SK-N-SH (cell line): ENCODE measurements around the gene TDRD10. TPM values are rescaled to one million over a fixed set of nuclear protein-coding genes. Genes with fewer than 3 reads are reported as not detected.

Source experiments
- CTCF ChIA-PET: fragments of 300-600, 350-600 bp; formaldehyde crosslinking; extraction: SDS; loops from one replicate; lab custom pipeline; 2021; lab: Yijun Ruan, JAX
- POLR2A ChIA-PET: fragments of 350-600 bp; sonication (Branson Sonifier 250); formaldehyde crosslinking; extraction: SDS; loops from one replicate; lab custom pipeline; 2020; ENCODE audit warnings: antibody characterized with exemption, inconsistent platforms; lab: Yijun Ruan, JAX
- DNase-seq: peaks from one replicate; pipeline ENCODE4 v3.0.0; 2012
- H2AFZ ChIP-seq: fragments of 200-600 bp; sonication (generic); 2 replicates; pipeline ENCODE4 v1.8.1; 2016; ENCODE audit warnings: antibody characterized with exemption, mild to moderate bottlenecking, low read depth
- H3F3A ChIP-seq: fragments of 200-600 bp; sonication (generic); replicated peaks from 2 replicates; pipeline ENCODE3; 2016; ENCODE audit warnings: antibody characterized with exemption, mild to moderate bottlenecking; ENCODE audit not compliant: insufficient read depth
- H3K27ac ChIP-seq, 2 experiments: fragments of 200-500 bp in 1 of 2; fragments of 200-600 bp in 1 of 2; sonication (Bioruptor generic) in 1 of 2; sonication (generic), shearing (Covaris generic) in 1 of 2; 2 replicates each; pipeline versions ENCODE4 v1.5.1 to v1.6.1; 2014 to 2016; ENCODE audit warnings: low read depth in 2 of 2, inconsistent platforms in 1 of 2, low read length in 1 of 2, mild to moderate bottlenecking in 1 of 2, mixed read lengths in 1 of 2
- H3K27me3 ChIP-seq: fragments of 200-600 bp; sonication (generic), shearing (Covaris generic); 2 replicates; pipeline ENCODE4 v1.6.1; 2016; ENCODE audit warnings: mixed run types; ENCODE audit not compliant: insufficient read depth
- H3K36me3 ChIP-seq, 2 experiments: fragments of 200-500 bp in 1 of 2; fragments of 200-600 bp in 1 of 2; sonication (Bioruptor generic) in 1 of 2; sonication (generic) in 1 of 2; replicated peaks in 1 of 2; 2 replicates each; pipeline versions ENCODE3 to v1.5.1; 2014 to 2016; ENCODE audit warnings: low read length in 1 of 2, mild to moderate bottlenecking in 1 of 2; ENCODE audit not compliant: insufficient read depth in 2 of 2, control insufficient read depth in 1 of 2
- H3K4me1 ChIP-seq, 2 experiments: fragments of 200-500 bp in 1 of 2; fragments of 200-600 bp in 1 of 2; sonication (Bioruptor generic) in 1 of 2; sonication (generic), shearing (Covaris generic) in 1 of 2; 2 replicates each; pipeline versions ENCODE4 v1.5.1 to v1.6.1; 2014 to 2016; ENCODE audit warnings: low read depth in 1 of 2, low read length in 1 of 2, mixed run types in 1 of 2; ENCODE audit not compliant: insufficient read depth in 2 of 2, control insufficient read depth in 1 of 2
- H3K4me2 ChIP-seq: fragments of 200-600 bp; sonication (generic), shearing (Covaris generic); 2 replicates; pipeline ENCODE4 v1.6.1; 2017; ENCODE audit warnings: mixed run types
- H3K4me3 ChIP-seq, 2 experiments: fragments of 200-500 bp in 1 of 2; fragments of 200-600 bp in 1 of 2; sonication (Bioruptor generic) in 1 of 2; sonication (generic), shearing (Covaris generic) in 1 of 2; 2 replicates each; pipeline versions ENCODE4 v1.5.1 to v1.8.1; 2014 to 2016; ENCODE audit warnings: low read depth in 2 of 2, inconsistent platforms in 1 of 2, low read length in 1 of 2, mild to moderate bottlenecking in 1 of 2, mixed read lengths in 1 of 2, moderate library complexity in 1 of 2
- H3K79me2 ChIP-seq: fragments of 200-600 bp; sonication (generic); 2 replicates; pipeline ENCODE4 v1.8.1; 2017; ENCODE audit warnings: mild to moderate bottlenecking; ENCODE audit not compliant: insufficient read depth
- H3K9ac ChIP-seq: fragments of 200-600 bp; sonication (generic); 2 replicates; pipeline ENCODE4 v1.6.1; 2017; ENCODE audit warnings: mixed run types
- H3K9me2 ChIP-seq: fragments of 200-600 bp; sonication (generic); 2 replicates; pipeline ENCODE4 v1.6.1; 2017; ENCODE audit warnings: mixed run types
- H3K9me3 ChIP-seq: fragments of 200-600 bp; sonication (generic); 2 replicates; pipeline ENCODE4 v1.6.1; 2017; ENCODE audit warnings: mixed run types, mild to moderate bottlenecking, moderate library complexity
- H4K20me1 ChIP-seq: fragments of 200-600 bp; sonication (generic); 2 replicates; pipeline ENCODE4 v1.6.1; 2017; ENCODE audit warnings: mild to moderate bottlenecking, mixed run types; ENCODE audit not compliant: insufficient read depth
- ELF1 ChIP-seq: IDR thresholded peaks from 2 replicates; pipeline ENCODE4 v1.4.0; 2012
- EZH2phosphoT487 ChIP-seq: fragments of 200-600 bp; sonication (generic); IDR thresholded peaks from 2 replicates; pipeline ENCODE4 v1.6.1; 2017; ENCODE audit warnings: low read depth, mixed run types, mild to moderate bottlenecking, antibody characterized with exemption, moderate library complexity, borderline replicate concordance
- FOSL2 ChIP-seq: IDR thresholded peaks from 2 replicates; pipeline ENCODE4 v1.4.0; 2012; ENCODE audit warnings: low read depth, mild to moderate bottlenecking, moderate library complexity, borderline replicate concordance
- FOXM1 ChIP-seq: IDR thresholded peaks from 2 replicates; pipeline ENCODE4 v1.4.0; 2012; ENCODE audit warnings: low read depth, mild to moderate bottlenecking
- GABPA ChIP-seq: IDR thresholded peaks from 2 replicates; pipeline ENCODE4 v1.4.0; 2012; ENCODE audit warnings: low read depth, mild to moderate bottlenecking
- MEF2A ChIP-seq: IDR thresholded peaks from 2 replicates; pipeline ENCODE4 v1.4.0; 2012; ENCODE audit warnings: low read depth, borderline replicate concordance
- MXI1 ChIP-seq: IDR thresholded peaks from 2 replicates; pipeline ENCODE4 v1.6.1; 2012; ENCODE audit warnings: mild to moderate bottlenecking, low read depth, low read length, improper control_type of control experiment
- NRF1 ChIP-seq: IDR thresholded peaks from 2 replicates; pipeline ENCODE4 v1.6.1; 2012; ENCODE audit warnings: low read depth, mild to moderate bottlenecking, low read length
- RAD21 ChIP-seq: IDR thresholded peaks from 2 replicates; pipeline ENCODE4 v1.6.1; 2012; ENCODE audit warnings: mild to moderate bottlenecking, low read length
- RFX5 ChIP-seq: IDR thresholded peaks from 2 replicates; pipeline ENCODE4 v1.6.1; 2012; ENCODE audit warnings: mild to moderate bottlenecking, improper control_type of control experiment, low read length
- SIN3A ChIP-seq: IDR thresholded peaks from 2 replicates; pipeline ENCODE4 v1.6.1; 2012; ENCODE audit warnings: low read depth, mild to moderate bottlenecking, low read length, moderate library complexity, borderline replicate concordance
- TCF12 ChIP-seq: IDR thresholded peaks from 2 replicates; pipeline ENCODE4 v1.4.0; 2012
- TEAD4 ChIP-seq: IDR thresholded peaks from 2 replicates; pipeline ENCODE4 v1.4.0; 2012; ENCODE audit warnings: mild to moderate bottlenecking, borderline replicate concordance; ENCODE audit not compliant: insufficient read depth
- WGBS: methylation state at CpG from one replicate; pipeline ENCODE4 v1.1.6; 2017; ENCODE audit warnings: low lambda C conversion rate; 5-methylcytosine and 5-hydroxymethylcytosine counted together
- polyA plus RNA-seq, 3 experiments: library from polyadenylated mRNA; depleted of rRNA; stranded (reverse); fragments of >200 nt; gene quantifications; 2 replicates each; pipeline ENCODE4 v1.2.3, GENCODE V29; 2012
- TF ChIP-seq, protein P1 (sequence below): IDR thresholded peaks from 2 replicates; pipeline ENCODE4 v1.6.1; 2012; ENCODE audit warnings: mild to moderate bottlenecking, low read depth, low read length, moderate library complexity
- TF ChIP-seq, protein P2 (sequence below): fragments of 150-350 bp; IDR thresholded peaks from 2 replicates; pipeline ENCODE4 v1.6.1; 2016; ENCODE audit warnings: mild to moderate bottlenecking, low read depth, low read length
- TF ChIP-seq, protein P3 (sequence below): fragments of 200-600 bp; sonication (generic); IDR thresholded peaks from 2 replicates; pipeline ENCODE4 v1.6.1; 2017; ENCODE audit warnings: antibody characterized with exemption, mild to moderate bottlenecking, moderate library complexity
- TF ChIP-seq, protein P4 (sequence below): fragments of 150-350 bp; IDR thresholded peaks from 2 replicates; pipeline ENCODE4 v1.6.1; 2017; ENCODE audit warnings: antibody characterized with exemption, low read length, low read depth, borderline replicate concordance

TDRD10 gene
- polyA plus RNA-seq, 1 of the 3 experiments (the other 2 are of a cell fraction), result not detected

DNA sequence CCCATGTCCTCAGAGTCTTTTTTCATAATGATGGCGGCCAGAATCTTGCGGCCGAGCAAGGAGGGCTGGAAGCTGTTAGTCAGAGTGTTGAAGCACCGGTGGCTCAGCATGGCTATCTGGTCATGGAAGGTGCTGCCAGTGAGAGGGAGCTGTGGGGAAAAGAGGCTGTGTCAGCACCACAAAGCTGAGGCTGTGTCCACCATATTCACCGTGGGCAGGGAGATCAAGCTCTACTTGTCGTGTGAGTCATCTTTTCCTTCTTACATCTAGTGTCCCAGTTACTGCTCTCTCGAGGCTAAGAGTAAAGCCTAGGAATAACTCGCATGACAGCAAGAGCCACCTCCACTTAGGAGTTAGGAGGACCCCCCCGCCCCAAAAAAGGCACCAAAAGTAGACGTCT, 87.8 kb downstream of the TDRD10 start:
- Histone ChIP-seq H3K27ac (no peak overlapping the region), H3K4me2 (no peak overlapping the region), H3K4me1 (peaks cover 0 to 4% of the 10 kb centered on the region in 2 experiments; a peak in 1 of 4 replicates), H3K36me3 (peaks cover 91 to 93% of the 10 kb centered on the region in 2 experiments), H3K79me2 (peaks cover 17% of the 10 kb centered on the region)
- TF ChIP-seq EZH2phosphoT487 (no peak), RFX5 (no peak), FOSL2 (no peak), MEF2A (no peak), RAD21 (no peak)
- TF ChIP-seq, protein P1, sequence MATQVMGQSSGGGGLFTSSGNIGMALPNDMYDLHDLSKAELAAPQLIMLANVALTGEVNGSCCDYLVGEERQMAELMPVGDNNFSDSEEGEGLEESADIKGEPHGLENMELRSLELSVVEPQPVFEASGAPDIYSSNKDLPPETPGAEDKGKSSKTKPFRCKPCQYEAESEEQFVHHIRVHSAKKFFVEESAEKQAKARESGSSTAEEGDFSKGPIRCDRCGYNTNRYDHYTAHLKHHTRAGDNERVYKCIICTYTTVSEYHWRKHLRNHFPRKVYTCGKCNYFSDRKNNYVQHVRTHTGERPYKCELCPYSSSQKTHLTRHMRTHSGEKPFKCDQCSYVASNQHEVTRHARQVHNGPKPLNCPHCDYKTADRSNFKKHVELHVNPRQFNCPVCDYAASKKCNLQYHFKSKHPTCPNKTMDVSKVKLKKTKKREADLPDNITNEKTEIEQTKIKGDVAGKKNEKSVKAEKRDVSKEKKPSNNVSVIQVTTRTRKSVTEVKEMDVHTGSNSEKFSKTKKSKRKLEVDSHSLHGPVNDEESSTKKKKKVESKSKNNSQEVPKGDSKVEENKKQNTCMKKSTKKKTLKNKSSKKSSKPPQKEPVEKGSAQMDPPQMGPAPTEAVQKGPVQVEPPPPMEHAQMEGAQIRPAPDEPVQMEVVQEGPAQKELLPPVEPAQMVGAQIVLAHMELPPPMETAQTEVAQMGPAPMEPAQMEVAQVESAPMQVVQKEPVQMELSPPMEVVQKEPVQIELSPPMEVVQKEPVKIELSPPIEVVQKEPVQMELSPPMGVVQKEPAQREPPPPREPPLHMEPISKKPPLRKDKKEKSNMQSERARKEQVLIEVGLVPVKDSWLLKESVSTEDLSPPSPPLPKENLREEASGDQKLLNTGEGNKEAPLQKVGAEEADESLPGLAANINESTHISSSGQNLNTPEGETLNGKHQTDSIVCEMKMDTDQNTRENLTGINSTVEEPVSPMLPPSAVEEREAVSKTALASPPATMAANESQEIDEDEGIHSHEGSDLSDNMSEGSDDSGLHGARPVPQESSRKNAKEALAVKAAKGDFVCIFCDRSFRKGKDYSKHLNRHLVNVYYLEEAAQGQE, result no peak
- TF ChIP-seq, all 33 proteins: peak for 0
- DNase-seq, result no peak
- Histone ChIP-seq H3K27me3 (no peaks in the 10 kb centered on the region), H3F3A (peaks cover under 1% of the 10 kb centered on the region), H3K9me3 (no peaks in the 10 kb centered on the region), H3K9ac (no peak overlapping the region), H2AFZ (no peak overlapping the region), H4K20me1 (peaks cover 4% of the 10 kb centered on the region; the same call in 1 of the 2 replicates), H3K9me2 (no peaks in the 10 kb centered on the region), H3K4me3 (no peak overlapping the region)
- ChIA-PET CTCF (interaction anchor here (1.1 to 1.2 kb wide), 3 partner anchors 8 to 354 kb away, joined by 3 to 6 read pairs (median 3); no protein-coding TSS in a partner anchor), POLR2A (no interaction called here)
- 82% methylated on average over 8 of the region's 10 CpGs for WGBS

DNA sequence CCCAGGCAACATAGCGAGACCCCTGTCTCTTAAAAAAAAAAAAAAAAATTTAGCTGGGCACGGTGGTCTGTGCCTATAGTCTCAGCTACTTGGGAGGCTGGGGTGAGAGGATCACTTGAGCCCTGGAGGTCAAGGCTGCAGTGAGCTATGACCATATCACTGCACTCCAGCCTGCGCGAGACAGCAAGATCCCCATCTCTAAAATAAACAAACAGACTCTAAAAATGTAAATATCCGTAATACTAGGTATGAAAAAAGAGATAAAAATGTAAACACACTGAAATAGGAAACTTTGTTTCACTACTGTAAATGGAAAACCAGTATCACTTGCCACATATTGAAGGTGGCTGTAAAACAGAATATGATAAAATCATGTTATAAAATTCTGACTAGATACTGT, 88.7 kb downstream of the TDRD10 start:
- H3K27ac ChIP-seq, result no peak overlapping the region
- no peak for DNase-seq
- H3K9me3 ChIP-seq, result no peaks in the 10 kb centered on the region
- ChIA-PET CTCF (interaction anchor here (0.6 to 1.3 kb wide), 6 partner anchors 10 to 288 kb away, joined by 3 to 6 read pairs (median 3); no protein-coding TSS in a partner anchor), POLR2A (interaction anchor here (0.6 to 0.8 kb wide), 2 partner anchors 23 to 69 kb away, joined by 3 to 5 read pairs; partner anchors contain the start of gene CHRNB2)
- no peaks in the 10 kb centered on the region; a peak in 1 of 4 replicates for H3K4me1 ChIP-seq
- H3K27me3 ChIP-seq, result no peaks in the 10 kb centered on the region
- H3K4me2 ChIP-seq, result no peak overlapping the region
- peaks cover 3% of the 10 kb centered on the region for H3F3A ChIP-seq
- H3K79me2 ChIP-seq, result peaks cover 22% of the 10 kb centered on the region
- peaks cover 10% of the 10 kb centered on the region for H4K20me1 ChIP-seq
- H3K4me3 ChIP-seq, result no peak overlapping the region
- no peak overlapping the region for H3K9ac ChIP-seq
- peaks cover 91 to 93% of the 10 kb centered on the region in 2 experiments for H3K36me3 ChIP-seq
- 89% methylated on average over 5 of the region's 5 CpGs for WGBS
- H2AFZ ChIP-seq, result no peak overlapping the region
- H3K9me2 ChIP-seq, result no peaks in the 10 kb centered on the region
- TF ChIP-seq NRF1 (no peak), EZH2phosphoT487 (no peak), MEF2A (no peak), FOXM1 (no peak), SIN3A (no peak), ELF1 (no peak), GABPA (no peak), RFX5 (no peak), TEAD4 (no peak), MXI1 (no peak), TCF12 (no peak)
- TF ChIP-seq, protein P2, sequence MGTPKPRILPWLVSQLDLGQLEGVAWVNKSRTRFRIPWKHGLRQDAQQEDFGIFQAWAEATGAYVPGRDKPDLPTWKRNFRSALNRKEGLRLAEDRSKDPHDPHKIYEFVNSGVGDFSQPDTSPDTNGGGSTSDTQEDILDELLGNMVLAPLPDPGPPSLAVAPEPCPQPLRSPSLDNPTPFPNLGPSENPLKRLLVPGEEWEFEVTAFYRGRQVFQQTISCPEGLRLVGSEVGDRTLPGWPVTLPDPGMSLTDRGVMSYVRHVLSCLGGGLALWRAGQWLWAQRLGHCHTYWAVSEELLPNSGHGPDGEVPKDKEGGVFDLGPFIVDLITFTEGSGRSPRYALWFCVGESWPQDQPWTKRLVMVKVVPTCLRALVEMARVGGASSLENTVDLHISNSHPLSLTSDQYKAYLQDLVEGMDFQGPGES, result no peak
- TF ChIP-seq, protein P3, sequence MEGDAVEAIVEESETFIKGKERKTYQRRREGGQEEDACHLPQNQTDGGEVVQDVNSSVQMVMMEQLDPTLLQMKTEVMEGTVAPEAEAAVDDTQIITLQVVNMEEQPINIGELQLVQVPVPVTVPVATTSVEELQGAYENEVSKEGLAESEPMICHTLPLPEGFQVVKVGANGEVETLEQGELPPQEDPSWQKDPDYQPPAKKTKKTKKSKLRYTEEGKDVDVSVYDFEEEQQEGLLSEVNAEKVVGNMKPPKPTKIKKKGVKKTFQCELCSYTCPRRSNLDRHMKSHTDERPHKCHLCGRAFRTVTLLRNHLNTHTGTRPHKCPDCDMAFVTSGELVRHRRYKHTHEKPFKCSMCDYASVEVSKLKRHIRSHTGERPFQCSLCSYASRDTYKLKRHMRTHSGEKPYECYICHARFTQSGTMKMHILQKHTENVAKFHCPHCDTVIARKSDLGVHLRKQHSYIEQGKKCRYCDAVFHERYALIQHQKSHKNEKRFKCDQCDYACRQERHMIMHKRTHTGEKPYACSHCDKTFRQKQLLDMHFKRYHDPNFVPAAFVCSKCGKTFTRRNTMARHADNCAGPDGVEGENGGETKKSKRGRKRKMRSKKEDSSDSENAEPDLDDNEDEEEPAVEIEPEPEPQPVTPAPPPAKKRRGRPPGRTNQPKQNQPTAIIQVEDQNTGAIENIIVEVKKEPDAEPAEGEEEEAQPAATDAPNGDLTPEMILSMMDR, result no peak
- TF ChIP-seq, protein P4, sequence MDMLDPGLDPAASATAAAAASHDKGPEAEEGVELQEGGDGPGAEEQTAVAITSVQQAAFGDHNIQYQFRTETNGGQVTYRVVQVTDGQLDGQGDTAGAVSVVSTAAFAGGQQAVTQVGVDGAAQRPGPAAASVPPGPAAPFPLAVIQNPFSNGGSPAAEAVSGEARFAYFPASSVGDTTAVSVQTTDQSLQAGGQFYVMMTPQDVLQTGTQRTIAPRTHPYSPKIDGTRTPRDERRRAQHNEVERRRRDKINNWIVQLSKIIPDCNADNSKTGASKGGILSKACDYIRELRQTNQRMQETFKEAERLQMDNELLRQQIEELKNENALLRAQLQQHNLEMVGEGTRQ, result no peak
